Lower lobe of right lung (tissue), 2 donors: ENCODE measurements around the gene KRT77. TPM values are rescaled to one million over a fixed set of nuclear protein-coding genes. Genes with fewer than 3 reads are reported as not detected.

Experiments used
- ATAC-seq, 2 donors: fragments of 200-7000 bp; cut with Tn5 transposase; one replicate each; pipeline ENCODE4 v1.9.1; 2020 to 2022; ENCODE audit warnings: mild to moderate bottlenecking in 2 of 2, moderate library complexity in 2 of 2
- DNase-seq: peaks from one replicate; pipeline ENCODE4 v3.0.0-alpha.2; 2020
- H3K27ac ChIP-seq: fragments of 200-600 bp; one replicate; pipeline ENCODE4 v1.8.0; 2022
- H3K27me3 ChIP-seq: fragments of 200-600 bp; one replicate; pipeline ENCODE4 v1.8.0; 2022; ENCODE audit warnings: low read depth
- H3K36me3 ChIP-seq: fragments of 200-600 bp; one replicate; pipeline ENCODE4 v1.8.0; 2022; ENCODE audit warnings: mild to moderate bottlenecking
- H3K4me1 ChIP-seq: fragments of 200-600 bp; one replicate; pipeline ENCODE4 v1.8.0; 2022
- H3K4me3 ChIP-seq: fragments of 200-600 bp; one replicate; pipeline ENCODE4 v1.8.0; 2022; ENCODE audit warnings: mild to moderate bottlenecking
- H3K9me3 ChIP-seq: fragments of 200-600 bp; one replicate; pipeline ENCODE4 v1.8.0; 2022
- intact Hi-C: fragments of 100-400 bp; cut with DNase I; formaldehyde crosslinking; loops from one replicate; pipeline ENCODE4 v1.11.0; 2022
- total RNA-seq: library from RNA; stranded (reverse); fragmentation: NEBNext Ultra II Directional; extraction: Animal tissue kit (Norgen Biotek cat#: 25700); gene quantifications from one replicate; pipeline ENCODE4 v1.2.1, GENCODE V29; 2021
- TF ChIP-seq, protein P1 (sequence below): fragments of 200-600 bp; IDR thresholded peaks from one replicate; pipeline ENCODE4 v1.8.0; 2022; ENCODE audit warnings: antibody characterized with exemption, mild to moderate bottlenecking
- donor health status: DM: no; HTN: yes; CAD: no; lungs with severe emphysema.

KRT77 gene
- total RNA-seq, 1 donor from 2014 or later: not detected

- ATAC-seq (no peak), DNase-seq (no peak)
- H3K9me3 ChIP-seq: no peaks in the 10 kb centered on the region
- intact Hi-C loops: no loop called here
- no peak overlapping the region for H3K4me3 ChIP-seq
- H3K27ac ChIP-seq: no peak overlapping the region
- H3K36me3 ChIP-seq: no peaks in the 10 kb centered on the region
- TF ChIP-seq, protein P1, sequence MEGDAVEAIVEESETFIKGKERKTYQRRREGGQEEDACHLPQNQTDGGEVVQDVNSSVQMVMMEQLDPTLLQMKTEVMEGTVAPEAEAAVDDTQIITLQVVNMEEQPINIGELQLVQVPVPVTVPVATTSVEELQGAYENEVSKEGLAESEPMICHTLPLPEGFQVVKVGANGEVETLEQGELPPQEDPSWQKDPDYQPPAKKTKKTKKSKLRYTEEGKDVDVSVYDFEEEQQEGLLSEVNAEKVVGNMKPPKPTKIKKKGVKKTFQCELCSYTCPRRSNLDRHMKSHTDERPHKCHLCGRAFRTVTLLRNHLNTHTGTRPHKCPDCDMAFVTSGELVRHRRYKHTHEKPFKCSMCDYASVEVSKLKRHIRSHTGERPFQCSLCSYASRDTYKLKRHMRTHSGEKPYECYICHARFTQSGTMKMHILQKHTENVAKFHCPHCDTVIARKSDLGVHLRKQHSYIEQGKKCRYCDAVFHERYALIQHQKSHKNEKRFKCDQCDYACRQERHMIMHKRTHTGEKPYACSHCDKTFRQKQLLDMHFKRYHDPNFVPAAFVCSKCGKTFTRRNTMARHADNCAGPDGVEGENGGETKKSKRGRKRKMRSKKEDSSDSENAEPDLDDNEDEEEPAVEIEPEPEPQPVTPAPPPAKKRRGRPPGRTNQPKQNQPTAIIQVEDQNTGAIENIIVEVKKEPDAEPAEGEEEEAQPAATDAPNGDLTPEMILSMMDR: no peak
- H3K27me3 ChIP-seq: peaks cover 6% of the 10 kb centered on the region
- no peaks in the 10 kb centered on the region for H3K4me1 ChIP-seq
These were observed 27.1 kb upstream of the KRT77 start for GRCh38 chr12:52730383-52730782.

DNA sequence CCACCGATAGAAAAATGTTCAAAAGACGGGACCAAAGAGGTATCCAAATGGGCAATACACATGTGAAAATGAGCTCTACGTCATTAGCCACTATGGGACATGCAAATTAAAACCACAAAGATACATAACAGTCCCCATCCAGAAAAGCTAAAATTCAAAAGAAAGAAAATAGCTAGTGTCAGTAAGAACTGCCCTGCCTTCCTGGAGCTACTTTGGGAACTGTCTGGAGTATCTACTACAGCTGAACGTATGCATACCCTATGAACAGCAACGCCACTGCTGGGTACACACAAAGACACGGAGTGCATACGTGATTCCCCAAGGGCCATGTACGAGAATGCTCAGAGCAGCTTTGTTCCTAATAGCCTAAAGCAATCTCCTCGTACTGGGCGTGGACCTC is 25.8 kb upstream of the KRT77 start:
- TF ChIP-seq, protein P1: no peak
- H3K9me3 ChIP-seq: no peaks in the 10 kb centered on the region
- intact Hi-C loops: no loop called here
- no peak for DNase-seq
- H3K4me1 ChIP-seq: no peaks in the 10 kb centered on the region
- H3K27ac ChIP-seq: no peak overlapping the region
- H3K36me3 ChIP-seq: no peaks in the 10 kb centered on the region
- ATAC-seq: no peak
- H3K4me3 ChIP-seq: no peak overlapping the region
- peaks cover 10% of the 10 kb centered on the region for H3K27me3 ChIP-seq

DNA sequence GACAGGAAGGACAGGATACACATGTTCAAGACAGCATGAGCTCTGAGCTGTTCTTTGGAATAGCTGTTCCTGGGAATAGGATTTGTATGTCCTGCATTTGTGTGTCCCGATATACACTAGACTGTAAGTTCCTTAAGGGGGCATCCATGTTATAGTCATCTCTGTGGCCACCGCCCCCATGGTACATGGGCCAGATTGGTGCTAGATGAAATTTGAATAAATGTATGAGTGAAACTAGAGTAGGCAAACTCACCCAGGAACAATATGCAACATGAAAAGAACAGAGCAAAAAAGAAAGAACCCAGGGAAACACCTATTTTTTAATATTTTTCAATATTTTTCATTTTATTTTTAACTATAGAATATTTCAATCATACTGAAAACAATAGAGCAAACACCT is 25.1 kb upstream of the KRT77 start:
- DNase-seq (no peak), ATAC-seq (no peak)
- Histone ChIP-seq H3K4me1 (no peaks in the 10 kb centered on the region), H3K9me3 (no peaks in the 10 kb centered on the region), H3K27ac (no peak overlapping the region), H3K36me3 (no peaks in the 10 kb centered on the region), H3K4me3 (no peak overlapping the region), H3K27me3 (peaks cover 10% of the 10 kb centered on the region)
- TF ChIP-seq, protein P1: no peak
- intact Hi-C loops: no loop called here

DNA sequence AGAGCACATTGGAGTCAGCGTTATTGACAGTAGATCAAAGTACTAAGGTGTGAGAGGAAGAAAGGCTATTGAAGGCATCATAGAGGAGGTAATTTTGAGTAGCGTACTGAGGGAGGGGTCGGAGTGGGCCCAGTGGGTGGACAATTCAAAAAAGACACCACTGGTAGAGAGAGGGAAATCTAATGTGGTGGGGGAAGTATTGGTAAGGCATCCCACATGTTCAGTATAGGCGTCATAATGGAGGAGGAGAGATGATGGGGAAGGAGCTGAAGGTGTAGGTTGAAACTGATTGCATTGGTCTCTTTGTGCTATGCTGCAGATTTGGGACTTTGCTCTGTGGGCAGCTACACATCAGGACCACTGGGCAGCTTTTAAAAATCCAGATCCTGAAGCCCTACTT is 23.7 kb upstream of the KRT77 start:
- Histone ChIP-seq H3K27ac (no peak overlapping the region), H3K9me3 (no peaks in the 10 kb centered on the region), H3K36me3 (no peaks in the 10 kb centered on the region), H3K4me3 (no peak overlapping the region), H3K4me1 (no peaks in the 10 kb centered on the region), H3K27me3 (peaks cover 10% of the 10 kb centered on the region)
- TF ChIP-seq, protein P1: no peak
- ATAC-seq (no peak), DNase-seq (no peak)
- intact Hi-C loops: no loop called here

DNA sequence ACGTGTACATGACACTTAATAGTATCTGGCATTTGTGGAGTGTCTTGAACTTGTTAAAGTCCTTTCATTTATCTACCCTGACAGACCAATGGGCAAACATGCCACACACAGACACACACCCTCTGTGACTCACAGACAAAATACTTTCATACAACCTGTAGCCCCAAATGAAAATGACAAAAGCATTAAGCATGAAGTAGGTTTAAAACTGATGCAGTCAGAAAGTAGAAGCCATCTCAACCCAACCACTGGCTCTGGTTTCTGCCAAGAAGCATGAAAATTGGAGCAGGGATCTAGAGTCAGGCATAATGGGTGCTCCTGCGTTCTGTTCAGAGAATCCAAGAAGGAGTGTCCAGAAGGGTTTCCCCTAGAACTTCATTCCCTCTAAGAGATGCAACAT is 23.1 kb upstream of the KRT77 start:
- intact Hi-C loops: no loop called here
- Histone ChIP-seq H3K27me3 (peaks cover 10% of the 10 kb centered on the region), H3K4me1 (no peaks in the 10 kb centered on the region), H3K4me3 (no peak overlapping the region), H3K9me3 (no peaks in the 10 kb centered on the region), H3K36me3 (no peaks in the 10 kb centered on the region), H3K27ac (no peak overlapping the region)
- ATAC-seq (no peak), DNase-seq (no peak)
- TF ChIP-seq, protein P1: no peak

GRCh38 chr12:52724384-52724783 is 21.1 kb upstream of the KRT77 start:
- H3K9me3 ChIP-seq: no peaks in the 10 kb centered on the region
- ATAC-seq (peak in 1 of 2 donors; percentile 20), DNase-seq (no peak)
- H3K27me3 ChIP-seq: peaks cover 10% of the 10 kb centered on the region
- no peak overlapping the region for H3K4me3 ChIP-seq
- no peaks in the 10 kb centered on the region for H3K36me3 ChIP-seq
- intact Hi-C loops: no loop called here
- TF ChIP-seq, protein P1: no peak
- H3K4me1 ChIP-seq: no peaks in the 10 kb centered on the region
- no peak overlapping the region for H3K27ac ChIP-seq
